GM19324 (cell line): Measurements from ENCODE around the gene IL17RC.
"Not testable (repeated sequence)": the region's sequence is repeated elsewhere in the genome, so short reads cannot be mapped to it uniquely, and the experiment has no call there.

Experiments used
- ATAC-seq: cut with Tn5 transposase; IDR thresholded peaks from one replicate; pipeline ENCODE4 v1.9.1; 2021; ENCODE audit warnings: mild to moderate bottlenecking, moderate library complexity; ENCODE audit not compliant: unreplicated experiment, low FRiP score

The IL17RC gene, protein sequence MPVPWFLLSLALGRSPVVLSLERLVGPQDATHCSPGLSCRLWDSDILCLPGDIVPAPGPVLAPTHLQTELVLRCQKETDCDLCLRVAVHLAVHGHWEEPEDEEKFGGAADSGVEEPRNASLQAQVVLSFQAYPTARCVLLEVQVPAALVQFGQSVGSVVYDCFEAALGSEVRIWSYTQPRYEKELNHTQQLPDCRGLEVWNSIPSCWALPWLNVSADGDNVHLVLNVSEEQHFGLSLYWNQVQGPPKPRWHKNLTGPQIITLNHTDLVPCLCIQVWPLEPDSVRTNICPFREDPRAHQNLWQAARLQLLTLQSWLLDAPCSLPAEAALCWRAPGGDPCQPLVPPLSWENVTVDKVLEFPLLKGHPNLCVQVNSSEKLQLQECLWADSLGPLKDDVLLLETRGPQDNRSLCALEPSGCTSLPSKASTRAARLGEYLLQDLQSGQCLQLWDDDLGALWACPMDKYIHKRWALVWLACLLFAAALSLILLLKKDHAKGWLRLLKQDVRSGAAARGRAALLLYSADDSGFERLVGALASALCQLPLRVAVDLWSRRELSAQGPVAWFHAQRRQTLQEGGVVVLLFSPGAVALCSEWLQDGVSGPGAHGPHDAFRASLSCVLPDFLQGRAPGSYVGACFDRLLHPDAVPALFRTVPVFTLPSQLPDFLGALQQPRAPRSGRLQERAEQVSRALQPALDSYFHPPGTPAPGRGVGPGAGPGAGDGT

GRCh38 chr3:9916734-9917680, at the start of gene IL17RC:
TSS of gene IL17RC (plus strand) at chr3:9917098. CDS start at chr3:9917316, 218 bp downstream.
- no peak for ATAC-seq

DNA sequence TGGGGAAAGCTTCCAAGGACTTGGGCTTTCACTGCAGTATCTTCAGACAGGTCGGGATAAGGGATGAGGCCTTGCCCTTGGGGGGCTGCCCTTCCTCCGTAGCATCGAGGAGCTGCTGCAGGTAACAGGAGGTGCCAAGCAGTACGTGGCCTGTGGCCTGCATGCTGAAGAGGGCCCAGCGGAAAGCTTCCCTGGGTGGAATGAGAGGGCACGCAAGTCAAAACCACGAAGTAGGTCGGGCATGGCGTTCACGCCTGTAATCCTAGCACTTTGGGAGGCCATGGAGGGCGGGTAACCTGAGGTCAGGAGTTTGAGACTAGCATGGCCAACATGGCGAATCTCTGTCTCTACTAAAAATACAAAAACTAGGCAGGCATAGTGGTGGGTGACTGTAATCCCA, 49.8 kb upstream of the IL17RC start:
- ATAC-seq: no peak

GRCh38 chr3:9869955-9870354, 46.9 kb upstream of the IL17RC start:
- no peak for ATAC-seq

GRCh38 chr3:9870978-9871377, 45.9 kb upstream of the IL17RC start:
- ATAC-seq: no peak

GRCh38 chr3:9872067-9872466, 44.8 kb upstream of the IL17RC start:
- not testable (repeated sequence) for ATAC-seq

GRCh38 chr3:9875448-9875847, 41.5 kb upstream of the IL17RC start:
- no peak for ATAC-seq

GRCh38 chr3:9876255-9876654, 40.6 kb upstream of the IL17RC start:
- ATAC-seq: not testable (repeated sequence)

- ATAC-seq: no peak
Measured at GRCh38 chr3:9876991-9877390, 39.9 kb upstream of the IL17RC start.

DNA sequence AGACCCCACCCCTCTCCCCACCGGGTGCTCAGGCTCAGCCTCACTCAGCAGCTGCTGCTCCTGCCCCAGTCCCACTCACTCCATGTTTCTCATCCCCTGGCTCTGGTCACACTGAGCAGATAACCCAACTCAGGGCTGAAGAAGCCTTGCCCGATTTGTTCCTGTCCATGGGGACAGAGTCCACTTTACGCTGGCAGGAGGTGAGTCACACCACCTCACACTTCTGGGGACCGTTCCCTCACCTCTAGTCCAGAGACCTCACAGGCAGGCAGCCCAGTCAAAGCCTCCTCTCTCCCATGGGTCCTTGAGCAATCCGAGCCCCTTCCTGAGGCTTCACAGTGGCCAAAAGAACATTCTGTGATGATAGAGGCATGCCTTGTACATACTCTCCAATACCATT, 38.2 kb upstream of the IL17RC start:
- no peak for ATAC-seq

DNA sequence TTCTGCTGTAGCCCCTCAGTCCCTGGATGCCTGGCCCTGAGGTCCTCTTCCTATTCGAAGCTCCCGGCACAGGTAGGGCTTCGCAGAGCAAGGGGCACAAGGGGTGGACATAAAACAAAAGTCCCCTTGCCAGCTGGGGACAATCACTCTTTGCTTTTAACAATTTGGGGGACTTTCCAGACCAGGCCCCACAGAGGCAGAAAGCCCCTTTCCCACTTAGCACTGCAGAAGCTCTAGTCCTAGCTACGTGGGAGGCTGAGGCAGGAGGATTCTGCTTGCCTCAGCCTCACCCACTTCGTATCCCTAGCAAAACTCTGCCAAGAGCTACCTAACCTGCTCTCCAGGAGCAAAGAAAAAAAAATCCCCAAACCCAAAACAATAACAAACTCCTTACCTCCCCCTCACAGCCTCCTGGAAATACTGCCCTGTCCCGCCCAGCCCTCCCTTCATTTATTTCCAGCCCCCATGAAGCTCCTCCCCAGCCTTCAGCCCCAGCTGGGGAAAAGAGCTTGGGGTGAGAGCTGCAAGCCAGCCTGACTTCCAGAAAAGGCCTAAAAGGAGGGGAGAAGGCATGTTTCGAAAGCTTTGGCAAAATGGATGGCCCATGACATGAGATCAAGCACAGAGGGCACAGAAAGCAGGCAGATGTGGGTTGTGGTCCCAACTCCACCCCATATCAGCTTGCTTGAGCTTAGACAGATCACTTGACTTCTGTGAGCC, 36.9 kb upstream of the IL17RC start, which contains the start of gene CIDEC:
TSS of gene CIDEC (minus strand) at position 424 of the 720 bp plus-strand sequence. CDS start 1,767 bp downstream, outside the sequence.
- ATAC-seq: no peak

- no peak for ATAC-seq
Measured at GRCh38 chr3:9881441-9881840, 35.5 kb upstream of the IL17RC start.

GRCh38 chr3:9883706-9884554, 33.0 kb upstream of the IL17RC start:
- no peak for ATAC-seq

- no peak for ATAC-seq
Measured at GRCh38 chr3:9884555-9885165, 32.2 kb upstream of the IL17RC start.

- no peak for ATAC-seq
Measured at GRCh38 chr3:9886328-9886727, 30.6 kb upstream of the IL17RC start.

GRCh38 chr3:9887480-9887879, 29.4 kb upstream of the IL17RC start:
- ATAC-seq: no peak

GRCh38 chr3:9888540-9888939, 28.4 kb upstream of the IL17RC start:
- no peak for ATAC-seq

DNA sequence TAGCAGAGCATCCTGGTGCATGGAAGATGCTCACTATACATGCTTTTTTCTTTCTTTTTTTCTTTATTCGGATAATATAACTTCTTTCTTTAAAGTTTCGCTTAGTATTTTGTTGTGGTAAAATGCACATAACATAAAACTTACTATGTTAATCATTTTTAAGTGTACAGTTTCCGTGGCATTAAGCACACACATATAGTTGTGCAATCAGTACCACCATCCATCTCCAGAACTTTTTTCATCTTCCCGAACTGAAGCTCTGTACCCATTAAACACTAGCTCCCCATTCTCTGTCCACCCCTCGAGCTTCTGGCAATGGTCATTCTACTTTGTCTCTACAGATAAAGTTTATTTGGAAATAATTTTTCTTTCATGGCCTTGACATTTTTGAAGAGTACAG, 27.5 kb upstream of the IL17RC start:
- no peak for ATAC-seq

DNA sequence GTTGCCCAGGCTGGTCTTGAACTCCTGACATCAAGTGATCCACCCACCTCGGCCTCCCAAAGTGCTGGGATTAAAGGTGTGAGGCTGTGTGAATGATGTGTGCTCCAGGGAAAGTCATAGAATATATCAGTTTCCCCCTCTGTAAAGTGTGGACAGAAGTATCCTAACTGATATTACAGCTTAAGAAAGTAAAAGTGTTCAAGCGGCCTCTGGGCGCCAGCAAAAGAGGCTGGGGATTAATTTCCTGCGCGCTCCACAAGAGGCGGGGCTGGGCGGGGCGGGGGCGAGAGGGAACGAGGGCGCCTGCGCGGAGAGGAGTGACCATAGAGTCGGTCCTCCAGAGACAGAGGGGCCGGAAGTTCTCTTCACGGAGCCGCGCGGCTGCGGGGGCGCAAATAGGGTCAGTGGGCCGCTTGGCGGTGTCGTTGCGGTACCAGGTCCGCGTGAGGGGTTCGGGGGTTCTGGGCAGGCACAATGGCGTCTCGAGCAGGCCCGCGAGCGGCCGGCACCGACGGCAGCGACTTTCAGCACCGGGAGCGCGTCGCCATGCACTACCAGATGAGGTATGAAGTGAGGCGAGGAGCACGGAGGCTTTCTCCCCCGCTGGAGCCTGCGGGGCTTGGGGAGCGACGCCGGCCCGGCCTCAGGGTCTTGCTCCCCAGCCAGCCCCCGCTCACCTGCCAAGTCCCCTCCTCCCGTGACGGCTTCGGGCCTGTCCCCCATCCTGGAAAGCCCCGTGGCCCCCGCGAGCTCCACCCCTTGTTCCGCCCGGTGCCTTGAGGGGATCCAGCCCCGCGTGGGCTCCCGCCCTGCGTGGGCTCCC, 26.4 kb upstream of the IL17RC start, which contains the start of gene JAGN1:
TSS of gene JAGN1 (plus strand) at position 362 of the 823 bp plus-strand sequence. CDS start at position 475, 113 bp downstream.
- peak; percentile 89 for ATAC-seq
